Activated CD4-positive, CD25-positive, alpha-beta regulatory T cell treated with anti-CD3 and anti-CD28 coated beads, Interleukin-2, amount 50 U/mL, for 24 hours (primary cell): ENCODE data around the gene FNDC3B.
"Not testable (repeated sequence)": the region's sequence is repeated elsewhere in the genome, so short reads cannot be mapped to it uniquely, and the experiment has no call there.

Source experiments
- ATAC-seq, 2 donors: fragments of 150-1000 bp; cut with Tn5 transposase; one replicate each; pipeline ENCODE4 v1.10.0; 2021; ENCODE audit warnings: mild to moderate bottlenecking in 1 of 2, moderate library complexity in 1 of 2

FNDC3B gene

DNA sequence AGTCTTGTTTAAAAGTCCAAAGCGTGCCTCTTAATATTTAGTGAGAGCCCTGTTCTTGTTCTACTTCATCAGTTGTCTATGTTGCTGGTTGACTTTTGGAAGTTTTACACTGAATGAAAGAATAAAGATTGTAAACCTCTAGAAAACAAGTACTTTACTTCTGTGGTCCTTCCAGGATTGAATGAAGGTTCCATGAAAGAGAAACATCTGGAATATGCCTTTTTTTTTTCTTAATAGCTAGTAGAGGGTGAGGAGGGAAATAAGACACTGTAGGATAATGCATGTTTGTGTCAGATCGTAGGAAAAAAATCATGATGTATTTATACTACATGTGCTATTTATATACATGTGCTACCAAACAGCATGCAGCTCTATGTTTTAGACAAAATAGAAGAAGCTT, 205.9 kb downstream of the FNDC3B start:
- ATAC-seq = no peak

DNA sequence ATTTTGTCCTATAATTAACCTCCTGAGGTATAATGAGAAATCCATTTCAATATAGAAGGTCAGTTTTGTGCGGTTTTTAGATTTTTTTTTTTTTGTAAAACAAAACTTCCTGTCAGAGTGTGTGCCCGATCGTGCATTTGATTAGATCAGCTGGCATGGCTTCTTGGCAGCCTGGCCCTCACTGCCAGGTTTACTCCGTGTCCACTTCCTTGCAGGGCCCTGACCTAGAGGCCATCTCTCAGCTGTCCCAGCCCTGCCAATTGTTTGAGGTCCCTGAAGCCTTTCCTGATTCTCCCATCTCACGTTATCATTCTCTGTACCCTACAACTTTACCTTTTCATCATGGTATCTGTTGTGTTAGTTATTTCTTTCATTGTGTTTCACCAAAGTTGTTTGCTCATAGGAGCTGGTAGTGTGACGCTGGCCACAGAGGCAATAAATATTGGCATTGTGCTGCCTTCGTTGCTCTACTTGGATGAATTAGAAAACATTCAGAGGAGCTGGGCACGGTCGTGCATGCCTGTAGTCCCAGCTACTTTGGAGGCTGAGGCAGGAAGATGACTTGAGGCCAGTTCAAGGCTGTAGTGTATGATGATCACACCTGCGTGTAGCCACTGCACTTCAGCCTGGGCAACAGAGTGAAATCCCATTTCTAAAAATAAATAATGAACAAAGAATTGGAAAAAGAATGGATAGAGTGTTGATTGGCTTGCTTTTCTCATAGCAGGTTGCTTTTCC, 206.9 kb downstream of the FNDC3B start:
- no peak for ATAC-seq

GRCh38 chr3:172247525-172248274, 208.3 kb downstream of the FNDC3B start:
- ATAC-seq = no peak

DNA sequence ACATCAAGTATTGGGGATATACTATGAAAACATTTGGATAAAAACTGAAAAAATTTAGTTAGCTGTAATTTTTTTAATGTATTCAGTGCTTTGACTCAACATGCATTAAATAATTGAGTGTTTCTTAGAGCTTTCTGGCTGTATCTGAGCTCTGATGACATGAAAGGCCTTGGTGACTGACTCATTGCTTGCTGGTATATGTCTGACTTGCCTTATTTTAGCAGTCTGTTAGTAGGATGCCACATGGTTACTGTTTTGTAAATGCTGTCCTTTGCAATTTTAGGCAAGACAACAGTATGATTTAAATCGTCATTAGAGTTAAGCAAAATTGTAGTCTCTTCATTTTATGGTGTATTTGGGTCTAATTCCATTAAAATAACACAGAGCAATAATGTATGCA, 209.7 kb downstream of the FNDC3B start:
- ATAC-seq = no peak

DNA sequence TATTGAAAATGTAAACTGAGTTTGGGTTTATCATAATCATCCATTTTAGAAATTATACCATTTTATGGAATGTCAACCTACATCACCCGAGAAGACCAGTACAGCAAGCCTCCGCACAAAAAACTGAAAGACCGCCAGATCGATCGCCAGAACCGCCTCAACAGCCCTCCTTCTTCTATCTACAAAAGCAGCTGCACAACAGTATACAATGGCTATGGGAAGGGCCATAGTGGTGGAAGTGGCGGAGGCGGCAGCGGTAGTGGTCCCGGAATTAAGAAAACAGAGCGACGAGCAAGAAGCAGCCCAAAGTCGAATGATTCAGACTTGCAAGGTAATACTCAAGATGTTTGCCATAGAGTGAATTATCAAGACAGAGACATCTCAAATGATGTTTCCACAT, 211.8 kb downstream of the FNDC3B start:
- ATAC-seq = no peak

DNA sequence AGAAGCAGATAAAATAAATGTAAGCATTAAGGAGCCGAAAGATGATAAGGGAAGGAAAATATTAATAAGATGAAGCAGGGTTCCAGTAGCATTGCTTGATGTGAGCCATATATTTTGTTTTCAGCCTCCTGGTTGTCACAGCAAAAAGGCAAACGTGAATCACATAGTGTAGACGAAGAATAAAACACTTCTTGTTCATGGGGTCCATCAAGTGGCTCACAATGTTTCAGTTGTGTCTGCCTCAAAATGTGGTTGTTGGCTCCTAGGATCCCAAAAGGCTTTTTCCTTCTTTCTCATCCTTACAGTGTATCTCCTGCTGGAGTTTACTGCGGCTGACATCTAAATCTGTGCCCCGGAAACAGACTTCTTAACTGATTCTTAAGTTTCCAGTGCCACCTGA, 213.8 kb downstream of the FNDC3B start:
- ATAC-seq = no peak

DNA sequence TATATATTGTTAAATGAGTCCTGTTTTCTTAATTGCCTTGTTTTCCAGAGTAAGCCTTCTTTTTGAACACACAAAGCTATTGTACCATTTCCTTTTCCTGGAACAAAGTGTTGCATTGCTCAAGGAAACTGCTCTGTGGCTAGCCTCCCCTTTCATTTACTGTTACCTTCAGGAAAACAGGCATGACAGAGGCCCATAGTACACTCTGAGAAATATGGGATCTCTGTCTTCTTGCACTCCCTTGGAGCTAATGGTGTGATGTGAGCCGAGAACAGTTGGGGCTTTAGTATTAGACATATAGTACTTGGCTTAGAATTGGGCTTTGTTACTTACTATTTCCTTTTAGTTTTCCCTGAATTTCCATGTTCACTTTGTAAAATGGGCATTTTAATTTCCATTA, 215.2 kb downstream of the FNDC3B start:
- ATAC-seq = no peak

- not testable (repeated sequence) for ATAC-seq
These were observed 215.9 kb downstream of the FNDC3B start for GRCh38 chr3:172255321-172255720.

GRCh38 chr3:172256101-172256734, 216.8 kb downstream of the FNDC3B start:
- no peak for ATAC-seq

- no peak for ATAC-seq
These were observed 218.4 kb downstream of the FNDC3B start for GRCh38 chr3:172257648-172258400.

- no peak for ATAC-seq
These were observed 219.2 kb downstream of the FNDC3B start for GRCh38 chr3:172258624-172259023.

DNA sequence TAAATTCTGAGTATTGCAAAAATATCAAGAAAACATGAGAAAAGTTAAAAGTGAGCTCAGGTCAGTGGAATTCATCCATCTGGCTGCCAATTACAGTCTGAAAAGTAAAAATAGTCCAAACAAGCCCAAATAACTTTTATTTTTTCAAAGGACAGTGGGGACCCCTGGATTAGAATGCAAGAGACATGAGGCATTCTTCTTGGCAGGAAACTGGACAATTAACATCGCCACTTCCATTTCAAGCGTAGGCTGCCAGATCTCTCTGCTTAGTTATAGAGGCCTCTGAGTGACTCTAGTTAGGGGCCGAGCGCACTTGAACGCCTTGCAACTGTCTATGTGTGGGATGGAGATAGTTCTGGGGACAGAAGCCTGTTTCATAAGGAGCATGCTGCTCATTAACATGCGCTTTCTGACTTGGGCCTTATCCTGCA, 219.7 kb downstream of the FNDC3B start:
- ATAC-seq = no peak

DNA sequence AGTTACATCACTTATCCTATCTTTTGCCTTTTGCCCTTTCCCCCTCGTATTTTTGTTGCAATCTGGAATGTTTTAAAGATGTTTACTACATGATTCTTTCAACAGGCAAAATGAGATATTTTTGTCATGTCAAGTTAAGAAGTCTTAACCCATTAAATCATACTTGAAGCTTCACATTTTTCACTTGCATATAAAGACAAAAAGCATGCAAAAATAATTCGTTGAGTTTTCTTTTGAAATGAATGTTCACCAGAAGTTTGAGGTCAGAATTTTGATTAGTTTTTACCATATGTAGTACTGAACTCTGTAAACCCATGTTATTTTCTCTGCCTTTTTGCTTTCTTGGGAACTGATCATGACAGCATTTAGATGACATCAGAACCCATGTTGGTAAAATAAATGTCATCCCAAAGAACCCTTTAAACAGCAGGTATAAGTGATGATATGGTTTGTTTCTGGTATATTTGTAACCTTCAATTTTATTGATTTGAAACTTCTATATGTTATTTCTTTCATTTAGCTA, 220.4 kb downstream of the FNDC3B start:
- ATAC-seq = no peak

DNA sequence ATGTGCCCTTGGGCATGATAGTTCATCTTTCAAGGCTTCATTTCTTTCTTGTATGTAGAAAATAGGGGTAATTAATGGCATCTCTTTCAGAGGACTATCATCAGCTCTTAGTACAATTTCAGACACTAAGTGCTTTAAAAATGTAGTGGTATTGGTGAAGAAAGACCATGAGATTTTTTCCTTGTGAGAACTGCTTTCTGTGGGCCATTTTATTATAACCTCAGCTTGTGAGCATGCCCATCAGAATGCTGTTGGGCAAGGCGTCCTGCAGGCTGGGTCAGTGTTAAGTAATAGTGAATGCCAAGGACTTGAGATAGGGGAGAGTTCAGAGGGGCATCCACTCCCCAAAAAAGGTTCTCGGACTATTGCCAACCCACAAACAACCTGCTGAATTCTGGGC, 221.0 kb downstream of the FNDC3B start:
- ATAC-seq = no peak

GRCh38 chr3:172261054-172261453, 221.7 kb downstream of the FNDC3B start:
- no peak for ATAC-seq

DNA sequence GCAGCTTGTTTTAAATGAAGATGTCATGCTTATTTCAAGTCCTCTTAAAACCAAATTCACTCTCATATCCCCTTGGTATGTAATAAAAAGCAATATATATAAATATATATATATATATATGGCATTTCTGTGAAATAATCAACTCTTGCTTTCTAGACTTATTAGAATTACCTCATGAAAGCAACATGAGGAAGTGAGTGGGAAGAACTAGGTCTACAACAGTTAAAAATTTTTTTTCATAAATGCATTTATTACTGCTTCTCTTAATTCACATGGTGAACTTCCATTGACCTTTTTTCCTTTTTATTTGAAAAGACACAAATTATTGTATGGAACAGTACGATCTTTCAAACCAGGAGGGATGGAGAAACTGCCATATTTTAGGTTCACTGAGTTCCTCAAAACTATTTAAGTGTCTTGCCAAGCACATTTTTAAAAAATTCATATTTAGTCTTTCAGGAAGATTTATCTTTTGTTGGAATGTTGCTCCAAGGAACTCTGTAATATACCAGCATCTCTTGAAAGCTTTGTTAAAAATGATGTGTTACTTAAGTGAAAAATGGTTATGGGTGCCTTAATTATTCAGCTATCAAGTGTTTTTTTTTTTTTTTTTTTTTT, 223.7 kb downstream of the FNDC3B start:
- no peak for ATAC-seq

GRCh38 chr3:172263781-172264486, 224.6 kb downstream of the FNDC3B start:
- ATAC-seq = no peak

DNA sequence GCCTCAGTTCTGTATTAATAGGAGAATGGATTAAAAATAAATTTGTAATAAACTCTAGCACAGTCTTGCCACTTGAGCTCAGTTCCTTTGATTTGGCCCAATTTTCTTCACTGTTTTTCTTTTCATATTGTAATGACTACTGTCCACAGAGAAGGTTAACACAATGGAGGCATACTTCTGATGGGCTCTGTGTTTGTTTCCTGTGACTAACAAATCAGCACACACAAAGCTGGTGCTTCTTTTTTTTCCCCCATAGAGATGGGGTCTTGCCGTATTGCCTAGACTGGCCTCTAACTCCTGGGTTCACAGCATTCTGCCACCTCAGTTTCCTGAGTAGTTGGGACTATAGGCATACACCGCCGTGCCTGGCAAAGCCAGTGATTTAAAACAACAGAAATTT, 226.7 kb downstream of the FNDC3B start:
- no peak for ATAC-seq

- ATAC-seq = no peak
These were observed 229.0 kb downstream of the FNDC3B start for GRCh38 chr3:172268425-172268824.

GRCh38 chr3:172268868-172269267, 229.5 kb downstream of the FNDC3B start:
- no peak for ATAC-seq

GRCh38 chr3:172270557-172271166, 231.3 kb downstream of the FNDC3B start:
- ATAC-seq = no peak
